Measurements from ENCODE around the gene CHRNB1. TPM values are rescaled to one million over a fixed set of nuclear protein-coding genes. Genes with fewer than 3 reads are reported as not detected.
"Not testable (repeated sequence)": the region's sequence is repeated elsewhere in the genome, so short reads cannot be mapped to it uniquely, and the experiment has no call there.

The CHRNB1 gene
- total RNA-seq, 1 experiment from 2014 or later = 6.6 TPM

DNA sequence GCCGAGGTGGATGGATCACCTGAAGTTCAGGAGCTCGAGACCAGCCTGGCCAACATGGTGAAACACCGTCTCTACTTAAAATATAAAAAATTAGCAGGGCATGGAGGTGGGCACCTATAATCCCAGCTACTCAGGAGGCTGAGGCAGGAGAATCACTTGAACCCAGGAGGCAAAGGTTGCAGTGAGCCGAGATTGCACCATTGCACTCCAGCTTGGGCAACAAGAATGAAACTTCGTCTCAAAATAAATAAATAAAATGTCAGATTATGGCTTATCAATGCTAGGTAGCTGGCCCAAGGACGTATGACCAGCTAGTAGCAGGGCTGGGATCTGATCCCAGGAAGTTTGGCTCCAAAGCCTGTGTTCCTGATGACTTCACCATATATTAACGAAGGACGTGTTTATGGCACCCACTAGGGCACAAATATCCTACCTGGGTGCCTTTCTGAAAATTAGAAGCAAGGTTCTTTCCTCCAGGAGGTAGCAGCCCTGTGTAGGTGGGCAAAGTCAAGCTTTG is 25.7 kb downstream of the CHRNB1 start:
- H3K4me1 ChIP-seq (ENCODE audit: low read length) = peaks cover 16% of the 10 kb centered on the region
- H3K9ac ChIP-seq (ENCODE audit: low read length); H3K79me2 ChIP-seq (ENCODE audit: low read length): not testable (repeated sequence)

DNA sequence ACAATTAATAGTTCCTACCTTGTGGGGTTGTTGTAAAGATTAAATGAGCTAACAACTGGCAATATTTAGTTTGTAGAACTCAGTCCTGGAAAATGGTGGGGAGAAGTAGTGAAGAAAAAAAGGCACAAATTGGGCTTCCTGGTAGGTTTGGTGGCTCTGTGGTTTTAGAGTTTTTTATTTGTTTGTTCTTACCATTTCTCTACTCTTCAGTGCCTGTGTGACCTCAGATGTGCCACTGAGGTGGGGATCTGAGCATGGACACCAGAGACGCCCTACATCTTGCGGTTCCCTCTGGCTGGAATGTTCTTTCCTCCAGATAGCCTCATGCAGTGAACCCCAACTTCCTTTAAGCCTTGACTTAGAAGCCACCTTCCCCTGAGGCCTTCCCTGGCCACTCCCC is 26.9 kb downstream of the CHRNB1 start:
- Histone ChIP-seq H3K4me3 (ENCODE audit: low read length) (no peak overlapping the region), H3K4me1 (ENCODE audit: low read length) (peaks cover 13% of the 10 kb centered on the region), H3K9me3 (ENCODE audit: low read length) (no peaks in the 10 kb centered on the region), H3K27me3 (ENCODE audit: low read length) (no peaks in the 10 kb centered on the region), H3K9ac (ENCODE audit: low read length) (no peak overlapping the region), H3K4me2 (ENCODE audit: low read depth, low read length, poor library complexity, severe bottlenecking) (no peak overlapping the region), H2AFZ (ENCODE audit: low read length) (no peak overlapping the region), H3K9me2 (replicated peaks; ENCODE audit: insufficient read depth, low read length) (no peaks in the 10 kb centered on the region), H3K79me2 (ENCODE audit: low read length) (no peaks in the 10 kb centered on the region), H3K27ac (ENCODE audit: low read length) (no peak overlapping the region), H3K36me3 (ENCODE audit: insufficient read depth, low read length) (no peaks in the 10 kb centered on the region), H4K20me1 (ENCODE audit: insufficient read depth, low read depth, low read length) (no peaks in the 10 kb centered on the region)
- no peak for DNase-seq

More for the DNA sequence above, 25.7 kb downstream of the CHRNB1 start:
- H3K9me3 ChIP-seq (ENCODE audit: low read length); H3K27me3 ChIP-seq (ENCODE audit: low read length); H3K9me2 ChIP-seq (replicated peaks; ENCODE audit: insufficient read depth, low read length); H3K4me3 ChIP-seq (ENCODE audit: low read length); H4K20me1 ChIP-seq (ENCODE audit: insufficient read depth, low read depth, low read length); DNase-seq; H3K4me2 ChIP-seq (ENCODE audit: low read depth, low read length, poor library complexity, severe bottlenecking); H2AFZ ChIP-seq (ENCODE audit: low read length); H3K27ac ChIP-seq (ENCODE audit: low read length); H3K36me3 ChIP-seq (ENCODE audit: insufficient read depth, low read length): not testable (repeated sequence)

DNA sequence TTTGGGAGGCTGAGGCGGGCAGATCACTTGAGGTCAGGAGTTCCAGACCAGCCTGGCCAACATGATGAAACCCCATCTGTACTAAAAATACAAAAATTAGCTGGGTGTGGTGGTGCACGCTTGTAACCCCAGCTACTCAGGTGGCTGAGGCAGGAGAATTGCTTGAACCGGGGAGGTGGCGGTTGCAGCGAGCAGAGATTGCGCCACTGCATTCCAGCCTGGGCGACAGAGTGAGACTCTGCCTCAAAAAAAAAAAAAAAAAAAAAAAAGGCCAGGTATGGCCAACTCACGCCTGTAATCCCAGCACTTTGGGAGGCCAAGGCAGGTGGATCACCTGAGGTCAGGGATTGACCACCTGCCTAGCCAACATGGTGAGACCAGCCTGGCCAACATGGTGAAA is 29.9 kb downstream of the CHRNB1 start:
- H3K27me3 ChIP-seq (ENCODE audit: low read length); H3K79me2 ChIP-seq (ENCODE audit: low read length); H3K9me3 ChIP-seq (ENCODE audit: low read length); H3K27ac ChIP-seq (ENCODE audit: low read length); DNase-seq; H3K36me3 ChIP-seq (ENCODE audit: insufficient read depth, low read length); H3K4me2 ChIP-seq (ENCODE audit: low read depth, low read length, poor library complexity, severe bottlenecking); H2AFZ ChIP-seq (ENCODE audit: low read length); H3K9ac ChIP-seq (ENCODE audit: low read length); H3K4me3 ChIP-seq (ENCODE audit: low read length); H3K9me2 ChIP-seq (replicated peaks; ENCODE audit: insufficient read depth, low read length): not testable (repeated sequence)
- H3K4me1 ChIP-seq (ENCODE audit: low read length) = peaks cover 14% of the 10 kb centered on the region
- peaks cover 14% of the 10 kb centered on the region; the same call in 1 of the 2 replicates for H4K20me1 ChIP-seq (ENCODE audit: insufficient read depth, low read depth, low read length)

DNA sequence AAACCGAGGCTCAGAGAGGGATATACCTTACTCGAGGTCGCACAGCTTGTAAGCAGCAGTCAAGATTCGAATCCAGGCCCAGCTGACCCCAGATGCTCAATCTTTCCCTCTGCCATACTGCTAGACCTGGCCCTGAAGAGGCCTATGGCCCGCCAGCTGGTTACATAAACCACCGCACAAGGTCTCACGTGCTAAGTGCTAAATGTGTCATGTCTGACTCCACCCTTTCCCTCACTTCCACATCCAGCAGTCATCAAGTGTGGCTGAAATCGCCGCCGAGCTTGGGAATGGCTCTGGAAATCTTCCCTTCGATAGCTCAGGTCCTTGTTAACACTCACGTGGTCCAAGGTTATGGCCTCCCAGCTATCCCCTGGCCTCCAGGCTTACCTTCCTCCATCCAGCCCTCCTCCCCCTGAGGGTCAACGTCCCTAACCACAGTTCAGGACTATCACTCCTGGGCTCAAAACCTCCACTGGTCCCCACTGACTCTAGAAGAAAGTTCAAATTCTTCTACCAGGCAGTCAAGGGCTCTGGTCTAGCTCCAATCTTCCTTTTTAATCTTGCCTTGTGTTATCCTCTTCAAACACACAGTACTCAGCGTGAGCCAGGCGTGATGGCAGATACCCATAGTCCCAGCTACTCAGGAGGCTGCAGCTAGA is 31.0 kb downstream of the CHRNB1 start:
- Histone ChIP-seq H3K27me3 (ENCODE audit: low read length) (no peaks in the 10 kb centered on the region), H3K79me2 (ENCODE audit: low read length) (peaks cover 6% of the 10 kb centered on the region; the same call in 1 of the 2 replicates), H2AFZ (ENCODE audit: low read length) (no peak overlapping the region), H3K4me2 (ENCODE audit: low read depth, low read length, poor library complexity, severe bottlenecking) (no peak overlapping the region), H4K20me1 (ENCODE audit: insufficient read depth, low read depth, low read length) (peaks cover 14% of the 10 kb centered on the region; the same call in 1 of the 2 replicates), H3K4me1 (ENCODE audit: low read length) (peaks cover 18% of the 10 kb centered on the region), H3K4me3 (ENCODE audit: low read length) (no peak overlapping the region), H3K27ac (ENCODE audit: low read length) (no peak overlapping the region), H3K9me2 (replicated peaks; ENCODE audit: insufficient read depth, low read length) (no peaks in the 10 kb centered on the region), H3K36me3 (ENCODE audit: insufficient read depth, low read length) (no peaks in the 10 kb centered on the region), H3K9ac (ENCODE audit: low read length) (no peak overlapping the region), H3K9me3 (ENCODE audit: low read length) (no peaks in the 10 kb centered on the region)
- DNase-seq = no peak

DNA sequence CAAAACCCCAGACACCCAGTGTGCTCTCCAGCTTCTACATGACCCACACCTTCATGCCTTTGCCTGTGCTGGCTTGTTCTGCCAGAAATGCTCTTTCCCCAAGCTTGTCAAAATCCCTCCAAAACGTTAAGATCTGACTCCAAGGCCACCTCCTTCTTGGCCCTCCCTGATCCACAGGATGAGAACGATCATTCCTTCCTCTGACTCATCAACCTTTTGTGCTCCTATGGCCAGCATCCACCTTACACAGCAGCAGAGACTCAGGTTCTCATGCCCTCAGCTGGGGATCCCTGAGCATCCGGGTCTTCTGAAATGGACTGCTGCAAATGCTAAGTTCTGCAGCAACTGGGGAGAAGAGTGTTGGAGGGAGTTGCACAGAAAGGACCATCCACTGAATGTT is 31.6 kb downstream of the CHRNB1 start:
- 0 out of 2 replicates have a peak overlapping the region, but pooled peaks have one; percentile 9 for H3K9ac ChIP-seq (ENCODE audit: low read length)
- no peak overlapping the region for H3K4me2 ChIP-seq (ENCODE audit: low read depth, low read length, poor library complexity, severe bottlenecking)
- no peaks in the 10 kb centered on the region for H3K36me3 ChIP-seq (ENCODE audit: insufficient read depth, low read length)
- peaks cover 6% of the 10 kb centered on the region; the same call in 1 of the 2 replicates for H3K79me2 ChIP-seq (ENCODE audit: low read length)
- DNase-seq = no peak
- H3K9me2 ChIP-seq (replicated peaks; ENCODE audit: insufficient read depth, low read length) = no peaks in the 10 kb centered on the region
- no peak overlapping the region for H2AFZ ChIP-seq (ENCODE audit: low read length)
- no peak overlapping the region for H3K4me3 ChIP-seq (ENCODE audit: low read length)
- peaks cover 18% of the 10 kb centered on the region for H3K4me1 ChIP-seq (ENCODE audit: low read length)
- peaks cover 14% of the 10 kb centered on the region; the same call in 1 of the 2 replicates for H4K20me1 ChIP-seq (ENCODE audit: insufficient read depth, low read depth, low read length)
- no peaks in the 10 kb centered on the region for H3K9me3 ChIP-seq (ENCODE audit: low read length)
- H3K27ac ChIP-seq (ENCODE audit: low read length) = no peak overlapping the region
- no peaks in the 10 kb centered on the region for H3K27me3 ChIP-seq (ENCODE audit: low read length)

DNA sequence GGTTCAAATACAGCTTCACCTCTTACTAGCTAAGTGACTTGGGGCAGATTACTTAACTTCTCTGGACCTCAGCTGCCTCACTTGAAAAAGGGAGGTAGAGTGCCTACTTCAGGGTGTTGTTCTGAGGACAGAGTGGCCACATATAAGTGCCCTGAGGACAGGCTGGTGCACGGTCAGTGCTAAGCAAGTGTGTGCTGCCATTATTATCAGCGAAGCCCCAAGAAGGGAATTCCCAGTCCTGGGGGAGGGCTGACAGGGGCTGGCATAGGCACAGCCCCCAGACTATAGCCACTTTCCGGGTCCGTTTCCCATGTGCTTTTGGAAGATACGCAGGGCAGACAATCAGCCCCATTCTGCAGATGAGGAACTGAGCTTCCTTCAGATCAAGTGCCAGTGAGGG is 32.1 kb downstream of the CHRNB1 start:
- no peaks in the 10 kb centered on the region for H3K36me3 ChIP-seq (ENCODE audit: insufficient read depth, low read length)
- no peaks in the 10 kb centered on the region for H3K9me3 ChIP-seq (ENCODE audit: low read length)
- H3K27me3 ChIP-seq (ENCODE audit: low read length) = no peaks in the 10 kb centered on the region
- no peak overlapping the region for H3K27ac ChIP-seq (ENCODE audit: low read length)
- no peak overlapping the region for H3K9ac ChIP-seq (ENCODE audit: low read length)
- peaks cover 6% of the 10 kb centered on the region; the same call in 1 of the 2 replicates for H3K79me2 ChIP-seq (ENCODE audit: low read length)
- H3K4me3 ChIP-seq (ENCODE audit: low read length) = no peak overlapping the region
- no peak overlapping the region for H3K4me2 ChIP-seq (ENCODE audit: low read depth, low read length, poor library complexity, severe bottlenecking)
- H4K20me1 ChIP-seq (ENCODE audit: insufficient read depth, low read depth, low read length) = peaks cover 14% of the 10 kb centered on the region; the same call in 1 of the 2 replicates
- no peak for DNase-seq
- H3K4me1 ChIP-seq (ENCODE audit: low read length) = peaks cover 18% of the 10 kb centered on the region
- no peaks in the 10 kb centered on the region for H3K9me2 ChIP-seq (replicated peaks; ENCODE audit: insufficient read depth, low read length)
- H2AFZ ChIP-seq (ENCODE audit: low read length) = no peak overlapping the region

DNA sequence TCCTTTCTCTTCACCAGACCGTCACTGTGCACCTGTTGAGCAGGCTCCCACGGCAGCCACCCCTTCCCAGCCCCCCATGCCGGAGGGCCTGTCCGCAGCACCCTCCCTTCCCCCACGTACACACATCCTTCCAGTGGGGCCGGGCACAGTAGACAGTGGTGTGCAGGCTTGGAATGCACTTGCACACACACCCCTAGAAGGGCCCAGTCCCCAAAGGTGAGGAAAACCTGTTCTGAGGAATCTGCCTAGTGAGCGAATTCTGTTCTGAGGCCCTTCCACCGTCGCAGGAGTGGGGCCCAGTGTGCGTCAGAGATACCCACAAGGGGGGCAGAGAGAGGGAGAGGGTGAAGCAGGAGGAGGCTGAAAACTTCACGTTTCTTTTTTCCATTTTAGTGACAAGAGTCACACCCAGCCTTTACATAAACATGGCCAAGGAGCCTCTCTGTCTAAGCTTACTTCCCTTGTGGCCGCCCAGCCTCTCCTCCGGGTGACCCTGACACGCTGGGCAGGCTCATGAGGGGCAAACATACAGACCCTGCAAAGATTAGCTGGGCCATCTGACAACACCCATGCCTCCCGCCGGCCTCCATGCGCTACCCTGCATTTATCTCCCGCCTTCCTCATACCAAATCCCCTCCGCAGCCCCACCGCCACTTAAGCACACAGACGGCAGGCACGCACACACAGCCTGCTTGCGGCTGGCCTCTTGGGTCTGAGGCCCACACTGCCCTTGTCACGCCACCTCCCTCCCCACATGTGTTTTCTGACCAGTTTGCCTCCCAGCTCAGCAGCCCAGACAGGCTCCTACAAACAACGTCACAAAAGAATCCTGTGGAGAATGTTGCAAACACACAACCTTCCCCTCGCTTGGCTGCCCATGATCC is 32.8 kb downstream of the CHRNB1 start:
- no peaks in the 10 kb centered on the region for H3K9me3 ChIP-seq (ENCODE audit: low read length)
- H3K9me2 ChIP-seq (replicated peaks; ENCODE audit: insufficient read depth, low read length) = no peaks in the 10 kb centered on the region
- no peak overlapping the region for H3K9ac ChIP-seq (ENCODE audit: low read length)
- H4K20me1 ChIP-seq (ENCODE audit: insufficient read depth, low read depth, low read length) = peaks cover 14% of the 10 kb centered on the region; the same call in 1 of the 2 replicates
- H3K4me1 ChIP-seq (ENCODE audit: low read length) = peaks cover 18% of the 10 kb centered on the region
- H3K27me3 ChIP-seq (ENCODE audit: low read length) = no peaks in the 10 kb centered on the region
- no peak for DNase-seq
- peaks cover 6% of the 10 kb centered on the region; the same call in 1 of the 2 replicates for H3K79me2 ChIP-seq (ENCODE audit: low read length)
- no peak overlapping the region for H2AFZ ChIP-seq (ENCODE audit: low read length)
- no peak overlapping the region for H3K27ac ChIP-seq (ENCODE audit: low read length)
- H3K4me2 ChIP-seq (ENCODE audit: low read depth, low read length, poor library complexity, severe bottlenecking) = peak overlapping the region; percentile 85
- no peak overlapping the region for H3K4me3 ChIP-seq (ENCODE audit: low read length)
- H3K36me3 ChIP-seq (ENCODE audit: insufficient read depth, low read length) = no peaks in the 10 kb centered on the region
